ENCODE results near the gene RPL28. TPM values are rescaled to one million over a fixed set of nuclear protein-coding genes. Genes with fewer than 3 reads are reported as not detected.

RPL28 gene
- total RNA-seq, 1 donor from 2014 or later = 1,343 TPM

- Mint-ChIP-seq H3K4me1 (ENCODE audit: low read depth) (peaks cover 14% of the 10 kb centered on the region), H3K36me3 (ENCODE audit: low read depth) (no peaks in the 10 kb centered on the region), H3K27me3 (ENCODE audit: low read depth) (peaks cover 38% of the 10 kb centered on the region), H3K27ac (ENCODE audit: unreplicated experiment) (no peak within 1 kb of the TSS), H3K9me3 (ENCODE audit: low read depth) (no peaks in the 10 kb centered on the region), H3K4me3 (ENCODE audit: unreplicated experiment) (peak within 1 kb of the TSS; percentile 69)
- peak; percentile 82 for DNase-seq (ENCODE audit: low spot score)
- no peak for TF ChIP-seq CTCF (IDR thresholded peaks at IDR 0.05)
Measured at GRCh38 chr19:55354698-55355212, 31.0 kb upstream of the RPL28 start, which contains the start of gene COX6B2. Gene COX6B2, minus strand, starts transcription at chr19:55354719. Its CDS starts 198 bp downstream, at chr19:55354521.

GRCh38 chr19:55355213-55355821 is 30.4 kb upstream of the RPL28 start:
- no peak for TF ChIP-seq CTCF (IDR thresholded peaks at IDR 0.05)
- Mint-ChIP-seq H3K27ac (ENCODE audit: unreplicated experiment) (no peak overlapping the region), H3K4me3 (ENCODE audit: unreplicated experiment) (no peak overlapping the region), H3K27me3 (ENCODE audit: low read depth) (peaks cover 38% of the 10 kb centered on the region), H3K9me3 (ENCODE audit: low read depth) (no peaks in the 10 kb centered on the region), H3K4me1 (ENCODE audit: low read depth) (peaks cover 14% of the 10 kb centered on the region), H3K36me3 (ENCODE audit: low read depth) (no peaks in the 10 kb centered on the region)
- no peak for DNase-seq (ENCODE audit: low spot score)

- Mint-ChIP-seq H3K9me3 (ENCODE audit: low read depth) (no peaks in the 10 kb centered on the region), H3K27me3 (ENCODE audit: low read depth) (peaks cover 10% of the 10 kb centered on the region), H3K4me3 (ENCODE audit: unreplicated experiment) (no peak overlapping the region), H3K27ac (ENCODE audit: unreplicated experiment) (no peak overlapping the region), H3K4me1 (ENCODE audit: low read depth) (peaks cover 3% of the 10 kb centered on the region), H3K36me3 (ENCODE audit: low read depth) (no peaks in the 10 kb centered on the region)
- no peak for TF ChIP-seq CTCF (IDR thresholded peaks at IDR 0.05)
- DNase-seq (ENCODE audit: low spot score) = no peak
Measured at GRCh38 chr19:55358493-55358892, 27.2 kb upstream of the RPL28 start.

- H3K4me1 Mint-ChIP-seq (ENCODE audit: low read depth) = peaks cover 7% of the 10 kb centered on the region
- no peak for DNase-seq (ENCODE audit: low spot score)
- H3K27ac Mint-ChIP-seq (ENCODE audit: unreplicated experiment) = no peak overlapping the region
- H3K36me3 Mint-ChIP-seq (ENCODE audit: low read depth) = no peaks in the 10 kb centered on the region
- H3K27me3 Mint-ChIP-seq (ENCODE audit: low read depth) = peaks cover 10% of the 10 kb centered on the region
- H3K9me3 Mint-ChIP-seq (ENCODE audit: low read depth) = no peaks in the 10 kb centered on the region
- no peak overlapping the region for H3K4me3 Mint-ChIP-seq (ENCODE audit: unreplicated experiment)
- TF ChIP-seq CTCF (IDR thresholded peaks at IDR 0.05) = no peak
Measured at GRCh38 chr19:55358943-55359908, 26.5 kb upstream of the RPL28 start.

- TF ChIP-seq CTCF (IDR thresholded peaks at IDR 0.05) = no peak
- no peaks in the 10 kb centered on the region for H3K36me3 Mint-ChIP-seq (ENCODE audit: low read depth)
- DNase-seq (ENCODE audit: low spot score) = no peak
- H3K27me3 Mint-ChIP-seq (ENCODE audit: low read depth) = peaks cover 6% of the 10 kb centered on the region
- no peaks in the 10 kb centered on the region for H3K9me3 Mint-ChIP-seq (ENCODE audit: low read depth)
- H3K27ac Mint-ChIP-seq (ENCODE audit: unreplicated experiment) = no peak overlapping the region
- no peak overlapping the region for H3K4me3 Mint-ChIP-seq (ENCODE audit: unreplicated experiment)
- peaks cover 12% of the 10 kb centered on the region for H3K4me1 Mint-ChIP-seq (ENCODE audit: low read depth)
Measured at GRCh38 chr19:55360902-55361301, 24.8 kb upstream of the RPL28 start.
